HG02588 (cell line): ENCODE results near the gene ART5.

Experiments
- ATAC-seq: cut with Tn5 transposase; IDR thresholded peaks from one replicate; pipeline ENCODE4 v1.9.1; 2021; ENCODE audit warnings: mild to moderate bottlenecking, moderate library complexity; ENCODE audit not compliant: unreplicated experiment

The ART5 gene

GRCh38 chr11:3641701-3642070, at the start of gene ART5:
Gene ART5 (minus strand): TSS chr11:3641992. CDS start chr11:3641862, 130 bp downstream.
- no peak for ATAC-seq

- ATAC-seq, result no peak
These were observed 45.0 kb upstream of the ART5 start for GRCh38 chr11:3686751-3687150.

- ATAC-seq, result no peak
These were observed 44.1 kb upstream of the ART5 start for GRCh38 chr11:3685923-3686322.

- no peak for ATAC-seq
These were observed 43.0 kb upstream of the ART5 start for GRCh38 chr11:3684819-3685172.

GRCh38 chr11:3684129-3684818, 42.5 kb upstream of the ART5 start:
- ATAC-seq, result no peak

GRCh38 chr11:3683039-3683438, 41.2 kb upstream of the ART5 start:
- ATAC-seq, result no peak

- no peak for ATAC-seq
These were observed 37.3 kb upstream of the ART5 start for GRCh38 chr11:3679077-3679476.

- no peak for ATAC-seq
These were observed 34.2 kb upstream of the ART5 start for GRCh38 chr11:3675971-3676370.

- no peak for ATAC-seq
These were observed 32.4 kb upstream of the ART5 start for GRCh38 chr11:3674189-3674588.

GRCh38 chr11:3671334-3672254, 29.8 kb upstream of the ART5 start, which contains the start of gene CHRNA10:
Gene CHRNA10 (minus strand): TSS chr11:3671384. CDS start chr11:3671312, 72 bp downstream.
- no peak for ATAC-seq

- ATAC-seq, result no peak
These were observed 28.0 kb upstream of the ART5 start for GRCh38 chr11:3669742-3670183.

- no peak for ATAC-seq
These were observed 27.3 kb upstream of the ART5 start for GRCh38 chr11:3669128-3669527.

- ATAC-seq, result no peak
These were observed 25.6 kb upstream of the ART5 start for GRCh38 chr11:3667149-3668035.

GRCh38 chr11:3666023-3666530, 24.3 kb upstream of the ART5 start:
- no peak for ATAC-seq

GRCh38 chr11:3665336-3666022, 23.7 kb upstream of the ART5 start:
- no peak for ATAC-seq

- no peak for ATAC-seq
These were observed 22.3 kb upstream of the ART5 start for GRCh38 chr11:3664032-3664630.

- ATAC-seq, result no peak
These were observed 21.1 kb upstream of the ART5 start for GRCh38 chr11:3662856-3663255.

- no peak for ATAC-seq
These were observed 19.2 kb upstream of the ART5 start for GRCh38 chr11:3660960-3661359.

- no peak for ATAC-seq
These were observed 18.1 kb upstream of the ART5 start for GRCh38 chr11:3659595-3660515.
